CD8-positive, alpha-beta memory T cell (primary cell): ENCODE measurements around the gene KDM5C. TPM values are rescaled to one million over a fixed set of nuclear protein-coding genes. Genes with fewer than 3 reads are reported as not detected.

Source experiments
- CTCF ChIA-PET: fragments of 350-600 bp; sonication (Branson Sonifier 250); formaldehyde crosslinking; loops from one replicate; lab custom pipeline; 2021; ENCODE audit warnings: antibody characterized with exemption; lab: Charles Lee
- POLR2A ChIA-PET: fragments of 350-600 bp; sonication (Branson Sonifier 250); formaldehyde crosslinking; loops from one replicate; lab custom pipeline; 2021; ENCODE audit warnings: antibody characterized with exemption; lab: Charles Lee
- DNase-seq, 5 donors: peaks; one replicate each; pipeline versions ENCODE4 v3.0.0 to v3.0.0-alpha.2; 2020 to 2022; ENCODE audit warnings: mixed read lengths in 1 of 5
- H3K27ac ChIP-seq: one replicate; pipeline ENCODE4 v1.7.0; 2013; ENCODE audit warnings: low read depth, mild to moderate bottlenecking, low read length, moderate library complexity
- H3K27me3 ChIP-seq: 2 replicates; pipeline ENCODE4 v1.7.0; 2013; ENCODE audit warnings: low read length, mild to moderate bottlenecking; ENCODE audit not compliant: insufficient read depth, poor library complexity, severe bottlenecking
- H3K36me3 ChIP-seq: 2 replicates; pipeline ENCODE4 v1.7.0; 2013; ENCODE audit warnings: mild to moderate bottlenecking, low read length, moderate library complexity; ENCODE audit not compliant: insufficient read depth
- H3K4me1 ChIP-seq: 2 replicates; pipeline ENCODE4 v1.7.0; 2013; ENCODE audit warnings: mild to moderate bottlenecking, low read length, moderate library complexity; ENCODE audit not compliant: insufficient read depth
- H3K4me3 ChIP-seq: 2 replicates; pipeline ENCODE4 v1.7.0; 2013; ENCODE audit warnings: mild to moderate bottlenecking, low read length
- H3K9me3 ChIP-seq: 2 replicates; pipeline ENCODE4 v1.7.0; 2013; ENCODE audit warnings: mild to moderate bottlenecking, low read length
- H3K27ac Mint-ChIP-seq, 8 donors: one replicate each; pipeline ENCODE4 v1.8.0; 2020 to 2021; ENCODE audit warnings: mixed read lengths in 8 of 8, mild to moderate bottlenecking in 6 of 8, inconsistent platforms in 3 of 8, moderate library complexity in 3 of 8
- H3K27me3 Mint-ChIP-seq, 2 donors: one replicate each; pipeline ENCODE4 v1.8.0; 2020 to 2021; ENCODE audit warnings: mixed read lengths in 2 of 2, mild to moderate bottlenecking in 1 of 2, moderate library complexity in 1 of 2
- H3K36me3 Mint-ChIP-seq, 3 donors: one replicate each; pipeline ENCODE4 v1.8.0; 2020 to 2021; ENCODE audit warnings: mixed read lengths in 3 of 3, inconsistent platforms in 1 of 3, mild to moderate bottlenecking in 1 of 3
- H3K4me1 Mint-ChIP-seq, 3 donors: one replicate each; pipeline ENCODE4 v1.8.0; 2020 to 2021; ENCODE audit warnings: mixed read lengths in 3 of 3, inconsistent platforms in 1 of 3, mild to moderate bottlenecking in 1 of 3
- H3K4me3 Mint-ChIP-seq, 7 donors: one replicate each; pipeline ENCODE4 v1.8.0; 2020 to 2021; ENCODE audit warnings: mixed read lengths in 7 of 7, mild to moderate bottlenecking in 6 of 7, moderate library complexity in 4 of 7, inconsistent platforms in 2 of 7
- H3K9me3 Mint-ChIP-seq, 5 donors: one replicate each; pipeline ENCODE4 v1.8.0; 2020 to 2022; ENCODE audit warnings: mixed read lengths in 5 of 5, mild to moderate bottlenecking in 3 of 5, moderate library complexity in 2 of 5, inconsistent platforms in 1 of 5
- polyA plus RNA-seq: library from polyadenylated mRNA; unstranded; fragments of 300-500 nt; fragmentation: Illumina TruSeq; gene quantifications from one replicate; pipeline ENCODE4 v1.2.3, GENCODE V29; 2021
- total RNA-seq, 2 experiments: library from RNA; stranded (reverse); gene quantifications; one replicate each; pipeline ENCODE4 v1.2.3, GENCODE V29; 2021

The KDM5C gene
- total and polyA plus RNA-seq, 3 experiments from 2014 or later = 39.1 to 86.4 (median 85.3) TPM

DNA sequence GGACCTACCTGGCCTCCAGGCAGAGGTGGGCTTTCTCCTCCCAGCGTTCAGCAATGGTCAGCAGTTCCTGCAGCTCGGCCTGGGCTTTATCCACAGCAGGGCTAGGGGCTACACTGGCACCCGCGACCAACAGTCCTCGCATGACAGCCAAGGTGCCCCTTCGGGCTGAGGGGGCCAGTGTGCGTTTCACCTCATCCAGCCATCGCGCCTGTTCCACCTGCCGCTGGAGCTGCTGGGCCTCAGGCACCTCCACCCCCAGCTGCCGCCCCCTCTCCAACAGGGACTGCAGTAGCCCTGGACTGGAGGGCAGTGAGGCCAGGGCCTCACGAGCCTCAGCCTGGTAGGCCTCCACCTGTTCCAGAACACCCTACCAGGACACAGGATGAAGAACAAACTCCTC is 28.3 kb downstream of the KDM5C start:
- CTCF ChIA-PET = no interaction called here
- Histone ChIP-seq H3K36me3 (peaks cover 42% of the 10 kb centered on the region), H3K27ac (no peak overlapping the region), H3K4me3 (no peak overlapping the region), H3K9me3 (no peaks in the 10 kb centered on the region), H3K27me3 (no peaks in the 10 kb centered on the region), H3K4me1 (no peaks in the 10 kb centered on the region)
- Mint-ChIP-seq H3K27me3 (no peaks in the 10 kb centered on the region), H3K4me3 (no peak overlapping the region), H3K9me3 (no peaks in the 10 kb centered on the region), H3K36me3 (peaks cover 12 to 92% (median 32%) of the 10 kb centered on the region in 3 donors), H3K27ac (peak overlapping the region in 1 of 8 donors; percentile 54), H3K4me1 (no peaks in the 10 kb centered on the region)
- POLR2A ChIA-PET = no interaction called here
- DNase-seq = no peak

DNA sequence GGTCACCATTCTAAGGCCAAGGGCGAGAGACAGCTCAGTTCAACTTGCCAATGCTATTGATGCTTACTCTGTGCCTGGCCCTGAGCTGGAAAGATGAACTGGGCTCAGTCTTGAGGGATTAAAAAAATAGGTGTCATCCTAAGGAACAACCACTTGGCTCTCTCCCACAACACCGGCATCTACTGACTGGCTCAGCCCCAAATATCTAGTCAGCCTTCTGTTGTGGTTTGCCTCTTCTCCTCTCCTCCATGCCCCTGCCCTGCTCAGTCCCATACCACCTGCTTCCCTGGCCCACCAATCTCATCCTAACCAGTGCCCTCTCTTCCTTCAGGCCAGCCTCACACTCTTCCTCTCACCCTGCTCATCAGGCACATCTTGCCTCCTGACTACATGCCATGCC is 29.6 kb downstream of the KDM5C start:
- Mint-ChIP-seq H3K4me1 (peaks cover 0 to 2% (median 0%) of the 10 kb centered on the region in 3 donors), H3K27me3 (no peaks in the 10 kb centered on the region), H3K4me3 (no peak overlapping the region), H3K9me3 (no peaks in the 10 kb centered on the region), H3K27ac (peak overlapping the region in 4 of 8 donors; percentile 2 to 74 (median 50)), H3K36me3 (peaks cover 12 to 81% (median 33%) of the 10 kb centered on the region in 3 donors)
- CTCF ChIA-PET = no interaction called here
- no peaks in the 10 kb centered on the region for H3K4me1 ChIP-seq
- H3K4me3 ChIP-seq = no peak overlapping the region
- no peak for DNase-seq
- H3K27me3 ChIP-seq = no peaks in the 10 kb centered on the region
- peaks cover 31% of the 10 kb centered on the region for H3K36me3 ChIP-seq
- H3K9me3 ChIP-seq = no peaks in the 10 kb centered on the region
- POLR2A ChIA-PET = no interaction called here
- H3K27ac ChIP-seq = no peak overlapping the region

- DNase-seq = no peak
- CTCF ChIA-PET = no interaction called here
- Mint-ChIP-seq H3K9me3 (no peaks in the 10 kb centered on the region), H3K27ac (no peak overlapping the region), H3K4me3 (no peak overlapping the region), H3K27me3 (no peaks in the 10 kb centered on the region), H3K4me1 (peaks cover 0 to 4% (median 0%) of the 10 kb centered on the region in 3 donors), H3K36me3 (peaks cover 12 to 70% (median 29%) of the 10 kb centered on the region in 3 donors)
- Histone ChIP-seq H3K27ac (no peak overlapping the region), H3K9me3 (no peaks in the 10 kb centered on the region), H3K27me3 (no peaks in the 10 kb centered on the region), H3K4me1 (no peaks in the 10 kb centered on the region), H3K4me3 (no peak overlapping the region), H3K36me3 (peaks cover 27% of the 10 kb centered on the region)
- POLR2A ChIA-PET = no interaction called here
Observed at GRCh38 chrX:53194308-53194707, 30.7 kb downstream of the KDM5C start.

DNA sequence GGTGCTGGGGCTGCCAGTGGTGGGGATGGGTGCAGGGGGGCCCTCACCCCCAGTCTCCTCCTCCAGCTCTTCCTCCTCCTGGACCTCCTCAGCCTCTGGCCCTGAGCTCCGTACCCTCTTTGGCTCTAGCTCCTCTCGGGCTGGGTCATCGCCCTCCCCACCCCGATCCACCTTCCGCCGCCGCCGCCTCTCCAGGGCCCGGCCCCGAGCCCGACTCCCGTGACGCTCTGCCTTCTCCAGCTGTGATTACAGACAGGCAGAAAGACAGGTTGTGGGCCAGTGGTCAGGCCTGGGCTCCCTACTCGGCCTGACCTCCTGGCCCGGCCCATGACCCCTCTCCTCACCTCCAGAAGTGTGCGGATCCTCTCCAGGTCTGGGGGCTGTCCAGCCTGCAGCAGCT is 31.9 kb downstream of the KDM5C start:
- Histone ChIP-seq H3K36me3 (peaks cover 20% of the 10 kb centered on the region), H3K4me3 (no peak overlapping the region), H3K9me3 (no peaks in the 10 kb centered on the region), H3K27me3 (no peaks in the 10 kb centered on the region), H3K27ac (no peak overlapping the region), H3K4me1 (no peaks in the 10 kb centered on the region)
- ChIA-PET CTCF (no interaction called here), POLR2A (no interaction called here)
- Mint-ChIP-seq H3K4me3 (no peak overlapping the region), H3K9me3 (no peaks in the 10 kb centered on the region), H3K36me3 (peaks cover 12 to 58% (median 20%) of the 10 kb centered on the region in 3 donors), H3K27ac (no peak overlapping the region), H3K4me1 (peaks cover 0 to 6% (median 0%) of the 10 kb centered on the region in 3 donors), H3K27me3 (no peaks in the 10 kb centered on the region)
- no peak for DNase-seq

GRCh38 chrX:53190363-53190960 is 34.5 kb downstream of the KDM5C start:
- Histone ChIP-seq H3K4me1 (no peaks in the 10 kb centered on the region), H3K27ac (no peak overlapping the region), H3K4me3 (no peak overlapping the region), H3K27me3 (no peaks in the 10 kb centered on the region), H3K36me3 (peaks cover 8% of the 10 kb centered on the region), H3K9me3 (no peaks in the 10 kb centered on the region)
- ChIA-PET POLR2A (no interaction called here), CTCF (no interaction called here)
- Mint-ChIP-seq H3K4me3 (no peak overlapping the region), H3K36me3 (peaks cover 1 to 31% (median 7%) of the 10 kb centered on the region in 3 donors), H3K27me3 (no peaks in the 10 kb centered on the region), H3K9me3 (no peaks in the 10 kb centered on the region), H3K27ac (peak overlapping the region in 4 of 8 donors; percentile 6 to 79 (median 73)), H3K4me1 (peaks cover 0 to 6% (median 0%) of the 10 kb centered on the region in 3 donors)
- no peak for DNase-seq

DNA sequence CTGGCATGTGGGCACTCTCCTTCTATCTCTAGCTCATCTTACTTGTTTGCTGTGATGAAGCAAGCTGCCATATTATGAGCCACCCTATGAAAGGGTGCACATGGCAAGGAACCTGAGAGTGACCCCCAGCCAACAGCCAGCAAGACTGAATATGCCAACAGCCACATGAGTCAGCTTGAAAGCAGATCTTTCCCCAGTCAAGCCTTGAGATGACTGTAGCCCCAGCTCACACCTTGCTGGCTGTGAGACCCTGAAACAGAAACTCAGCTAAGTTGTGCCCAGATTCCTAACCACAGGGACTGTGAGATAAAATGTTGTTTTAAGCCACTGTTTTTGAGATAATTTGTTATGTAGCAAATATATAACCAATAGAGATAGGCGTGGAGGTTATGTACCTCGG is 36.2 kb downstream of the KDM5C start:
- ChIA-PET POLR2A (no interaction called here), CTCF (no interaction called here)
- H3K9me3 ChIP-seq = no peaks in the 10 kb centered on the region
- H3K27me3 Mint-ChIP-seq = no peaks in the 10 kb centered on the region
- no peaks in the 10 kb centered on the region for H3K9me3 Mint-ChIP-seq
- H3K4me1 ChIP-seq = no peaks in the 10 kb centered on the region
- no peaks in the 10 kb centered on the region for H3K27me3 ChIP-seq
- peaks cover 3% of the 10 kb centered on the region for H3K36me3 ChIP-seq
- no peak overlapping the region for H3K4me3 Mint-ChIP-seq
- no peak overlapping the region for H3K4me3 ChIP-seq
- H3K36me3 Mint-ChIP-seq = peaks cover 0 to 16% (median 8%) of the 10 kb centered on the region in 3 donors
- no peak for DNase-seq
- peaks cover 0 to 6% (median 0%) of the 10 kb centered on the region in 3 donors for H3K4me1 Mint-ChIP-seq
- H3K27ac Mint-ChIP-seq = peak overlapping the region in 4 of 8 donors; percentile 36 to 77 (median 41)
- no peak overlapping the region for H3K27ac ChIP-seq

DNA sequence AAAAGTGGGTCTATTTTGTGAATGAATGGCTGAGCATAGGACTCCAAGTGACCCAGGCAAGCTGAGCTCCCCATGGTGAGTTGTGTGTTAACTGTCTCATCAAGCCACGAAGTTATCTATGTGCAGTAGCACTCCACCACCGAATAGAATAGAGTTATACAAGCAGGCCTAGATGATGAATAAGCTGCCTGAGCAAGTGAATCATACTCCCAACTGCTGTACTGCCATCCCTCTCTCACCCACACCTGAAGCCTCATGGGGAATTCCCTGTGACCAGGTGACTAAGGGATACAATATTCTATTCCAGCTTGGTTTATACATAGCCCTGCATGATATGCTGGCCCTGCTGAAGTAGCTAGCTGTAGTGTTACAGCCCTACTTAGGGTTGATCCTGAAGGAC is 38.7 kb downstream of the KDM5C start:
- Mint-ChIP-seq H3K36me3 (peaks cover 0 to 5% (median under 1%) of the 10 kb centered on the region in 3 donors), H3K4me1 (peaks cover 0 to 6% (median 0%) of the 10 kb centered on the region in 3 donors), H3K9me3 (no peaks in the 10 kb centered on the region), H3K27ac (peak overlapping the region in 1 of 8 donors; percentile 47), H3K4me3 (no peak overlapping the region), H3K27me3 (no peaks in the 10 kb centered on the region)
- ChIA-PET CTCF (no interaction called here), POLR2A (no interaction called here)
- no peak for DNase-seq
- H3K27ac ChIP-seq = no peak overlapping the region
- H3K4me1 ChIP-seq = no peaks in the 10 kb centered on the region
- H3K9me3 ChIP-seq = no peaks in the 10 kb centered on the region
- H3K4me3 ChIP-seq = no peak overlapping the region
- H3K27me3 ChIP-seq = no peaks in the 10 kb centered on the region
- no peaks in the 10 kb centered on the region for H3K36me3 ChIP-seq

- Mint-ChIP-seq H3K9me3 (no peaks in the 10 kb centered on the region), H3K27me3 (no peaks in the 10 kb centered on the region), H3K4me3 (no peak overlapping the region), H3K27ac (no peak overlapping the region), H3K4me1 (peaks cover 0 to 4% (median 0%) of the 10 kb centered on the region in 3 donors), H3K36me3 (peaks cover 0 to 5% (median 0%) of the 10 kb centered on the region in 3 donors)
- Histone ChIP-seq H3K4me3 (no peak overlapping the region), H3K27me3 (no peaks in the 10 kb centered on the region), H3K9me3 (no peaks in the 10 kb centered on the region), H3K36me3 (no peaks in the 10 kb centered on the region), H3K4me1 (no peaks in the 10 kb centered on the region), H3K27ac (no peak overlapping the region)
- POLR2A ChIA-PET = interaction anchor here (0.6 kb wide), 1 partner anchor 17 kb away, joined by 3 read pairs; no protein-coding TSS in a partner anchor
- CTCF ChIA-PET = no interaction called here
- DNase-seq = no peak
Observed at GRCh38 chrX:53184836-53185235, 40.2 kb downstream of the KDM5C start.
